Measurements from ENCODE around the gene PHF21A.

PHF21A gene

DNA sequence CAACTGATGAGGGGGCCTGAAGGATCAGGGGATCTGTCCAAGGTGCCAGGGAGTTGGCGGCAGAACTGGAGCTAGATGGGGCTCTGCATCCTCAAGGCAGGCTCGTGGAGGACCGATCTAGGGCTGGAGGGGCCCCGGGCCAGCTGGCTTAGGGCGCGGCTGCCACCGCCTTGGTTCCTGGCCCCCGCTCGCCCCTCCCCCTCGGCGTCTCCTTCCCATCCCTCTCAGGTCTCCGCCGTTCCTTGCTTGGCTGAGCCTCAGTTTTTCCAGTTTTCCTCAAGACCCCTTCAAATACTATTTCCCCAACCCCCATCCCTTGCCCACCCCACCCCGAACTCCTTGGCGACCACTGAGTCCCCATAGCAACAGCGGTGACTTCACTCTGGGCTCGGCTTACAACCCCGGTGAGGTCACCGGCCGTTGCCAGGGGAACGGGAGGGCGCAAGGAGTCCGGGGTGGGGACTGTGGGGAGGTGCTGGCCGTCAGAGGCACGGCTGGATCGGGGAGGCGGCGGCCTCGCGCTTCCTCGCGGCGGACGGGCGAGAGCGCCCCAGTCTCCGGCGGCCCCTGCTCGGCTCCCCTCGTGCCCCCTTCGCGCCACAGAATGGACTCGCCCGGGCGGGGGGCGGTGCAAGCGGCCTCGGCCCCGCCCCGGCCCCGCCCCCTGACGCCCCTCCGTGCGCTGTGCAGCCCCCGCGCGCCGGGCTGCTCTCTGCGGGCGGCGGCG, 221.6 kb downstream of the PHF21A start:
- DNase-seq = peak; percentile 81 to 85

DNA sequence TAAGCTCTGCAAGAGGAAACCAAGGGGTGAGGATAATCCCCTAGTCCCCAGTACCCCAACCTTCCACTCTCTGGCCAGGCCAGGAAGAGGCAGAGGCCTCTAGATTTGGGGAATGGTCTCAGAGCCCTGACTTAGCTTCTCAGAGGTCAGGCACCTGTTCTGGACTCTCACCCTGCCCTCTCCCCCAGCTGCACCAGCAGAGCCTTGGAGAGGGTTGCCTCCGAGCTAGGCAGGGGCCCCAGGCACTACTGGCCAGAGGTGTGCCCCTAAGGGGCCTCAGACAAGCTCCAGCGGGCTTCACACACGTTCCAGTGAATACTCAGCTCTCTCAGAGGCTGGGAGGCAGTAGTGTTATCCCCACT, 222.2 kb downstream of the PHF21A start:
- DNase-seq = no peak

DNA sequence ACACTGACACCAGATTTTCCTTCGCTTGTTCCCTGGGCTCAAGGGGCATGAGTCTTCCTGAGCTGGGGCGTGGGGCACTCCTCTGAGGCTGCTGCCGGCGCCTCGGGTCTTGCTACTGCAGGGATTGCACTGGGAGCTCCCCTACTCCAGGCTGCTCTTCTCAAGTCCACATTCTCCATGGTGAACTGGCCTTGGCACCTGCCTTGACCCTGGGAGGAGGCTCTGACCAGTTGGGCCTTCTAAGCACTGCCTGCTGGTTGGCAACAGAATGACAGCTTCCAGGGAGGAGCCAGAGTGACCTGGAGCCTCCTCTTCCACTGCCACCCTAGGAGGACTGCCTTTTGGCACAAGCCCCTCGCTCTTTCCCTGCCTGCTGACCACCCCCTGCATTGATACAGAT, 223.7 kb downstream of the PHF21A start:
- no peak for DNase-seq

DNA sequence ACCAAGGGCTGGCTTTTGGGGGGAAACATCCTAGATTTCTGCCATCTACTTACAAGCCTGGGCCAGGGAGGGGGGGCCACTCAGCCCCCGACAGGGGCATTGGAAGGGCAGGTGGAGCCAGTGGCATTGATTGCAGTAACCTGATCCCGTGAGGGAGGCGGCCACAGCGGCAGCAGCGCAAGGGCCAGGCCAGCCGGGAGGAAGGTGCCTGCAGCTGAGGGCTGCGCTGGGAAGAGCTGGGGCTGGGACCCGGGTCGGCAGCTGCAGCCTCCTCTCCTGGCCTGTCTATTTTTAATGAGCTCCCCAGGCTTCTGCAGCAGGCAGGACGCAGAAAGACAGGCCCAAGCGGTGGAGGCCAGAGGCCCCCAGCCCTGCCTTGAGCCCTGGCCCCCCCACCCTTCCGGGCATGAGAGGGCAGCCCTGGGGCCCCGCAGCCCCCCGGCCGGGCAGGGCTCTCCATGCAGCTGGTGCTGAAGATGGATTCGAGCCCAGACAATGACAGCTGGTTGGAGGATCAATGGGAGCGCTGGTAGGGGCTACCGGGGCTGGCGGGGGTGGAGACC, 224.8 kb downstream of the PHF21A start:
- peak; percentile 61 to 90 for DNase-seq

DNA sequence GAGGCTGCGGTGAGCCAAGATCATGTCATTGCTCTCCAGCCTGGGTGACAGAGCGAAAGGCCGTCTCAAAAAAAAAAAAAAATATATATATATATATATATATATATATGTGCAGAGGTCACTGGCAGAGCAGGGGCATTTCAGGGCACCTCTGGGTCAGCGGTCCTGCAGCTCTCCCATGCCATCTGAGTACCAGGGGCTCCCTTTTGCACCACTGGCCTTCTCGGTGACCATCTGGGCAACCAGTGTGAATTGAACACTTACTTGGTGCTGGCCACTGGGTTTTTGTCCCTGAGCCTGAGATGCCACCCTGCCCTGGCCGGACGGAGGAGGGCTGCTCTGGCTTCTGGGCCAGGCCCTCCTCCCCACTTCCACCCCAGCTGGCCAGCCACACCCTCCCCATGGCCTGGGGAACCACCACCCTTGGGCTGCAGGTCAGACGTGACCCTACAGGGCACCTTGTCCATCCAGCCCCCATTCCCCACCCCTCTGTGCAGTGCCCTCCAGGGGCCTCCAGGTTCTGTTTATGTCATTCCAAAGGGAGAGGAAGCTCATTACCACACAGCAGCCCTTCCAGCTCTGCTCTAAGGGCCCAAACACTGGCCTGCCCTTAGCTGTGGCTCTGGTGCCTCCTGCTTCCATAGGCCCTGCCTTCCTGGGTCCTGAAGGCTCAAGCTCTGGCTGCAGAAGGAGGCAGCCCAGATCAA, 225.5 kb downstream of the PHF21A start:
- no peak for DNase-seq

DNA sequence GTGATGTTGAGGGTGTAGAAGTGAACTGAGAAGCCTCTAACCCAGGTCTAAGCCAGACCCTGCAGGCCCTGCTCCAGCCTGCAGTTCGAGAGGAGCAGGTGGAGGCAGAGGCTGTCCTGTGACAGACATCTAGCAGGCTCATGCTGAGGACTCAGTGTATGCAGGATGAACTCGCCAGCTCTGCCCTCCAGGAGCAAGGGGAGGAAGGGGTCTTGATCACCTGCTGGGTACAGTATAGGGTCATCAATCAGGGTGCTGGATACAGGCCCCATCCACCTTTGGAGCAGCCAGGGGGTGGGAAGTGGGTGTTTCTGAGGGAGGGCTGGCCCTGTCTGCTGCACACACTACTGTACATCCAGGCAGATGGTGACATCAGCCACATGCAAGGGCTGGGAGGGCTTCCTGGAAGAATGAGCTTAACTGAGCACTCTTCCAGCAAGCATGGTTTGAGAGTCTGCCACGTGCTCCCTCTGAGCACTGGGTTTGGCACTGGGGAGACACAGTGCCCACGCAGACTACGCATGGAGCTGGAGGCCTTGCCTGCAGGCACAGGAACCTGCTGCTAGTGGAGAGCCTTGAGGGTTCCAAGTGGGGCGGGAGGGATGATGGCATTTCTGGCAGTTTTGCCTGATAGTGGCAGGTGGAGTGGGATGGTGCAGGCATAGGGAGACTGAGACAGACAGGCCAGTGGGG, 226.6 kb downstream of the PHF21A start:
- no peak for DNase-seq

DNA sequence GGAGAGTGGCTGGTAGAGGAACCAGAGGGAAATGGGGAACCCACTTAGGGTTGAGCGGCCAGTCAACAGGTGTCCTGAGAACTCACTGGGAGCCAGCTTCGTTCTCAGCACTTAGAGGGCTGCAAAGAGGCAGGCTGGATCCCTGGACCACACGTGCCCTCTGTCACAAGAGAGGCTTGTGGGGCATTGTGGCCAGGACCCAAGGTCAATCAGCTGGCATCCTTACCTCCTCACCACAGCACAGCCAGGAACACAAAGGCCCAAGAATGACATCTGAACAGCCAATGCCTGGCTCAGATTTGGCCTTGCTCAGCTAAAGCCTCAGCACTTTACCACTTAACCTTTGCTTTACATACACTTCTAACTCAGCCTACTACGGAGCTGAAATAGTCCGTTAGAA, 228.4 kb downstream of the PHF21A start:
- no peak for DNase-seq

DNA sequence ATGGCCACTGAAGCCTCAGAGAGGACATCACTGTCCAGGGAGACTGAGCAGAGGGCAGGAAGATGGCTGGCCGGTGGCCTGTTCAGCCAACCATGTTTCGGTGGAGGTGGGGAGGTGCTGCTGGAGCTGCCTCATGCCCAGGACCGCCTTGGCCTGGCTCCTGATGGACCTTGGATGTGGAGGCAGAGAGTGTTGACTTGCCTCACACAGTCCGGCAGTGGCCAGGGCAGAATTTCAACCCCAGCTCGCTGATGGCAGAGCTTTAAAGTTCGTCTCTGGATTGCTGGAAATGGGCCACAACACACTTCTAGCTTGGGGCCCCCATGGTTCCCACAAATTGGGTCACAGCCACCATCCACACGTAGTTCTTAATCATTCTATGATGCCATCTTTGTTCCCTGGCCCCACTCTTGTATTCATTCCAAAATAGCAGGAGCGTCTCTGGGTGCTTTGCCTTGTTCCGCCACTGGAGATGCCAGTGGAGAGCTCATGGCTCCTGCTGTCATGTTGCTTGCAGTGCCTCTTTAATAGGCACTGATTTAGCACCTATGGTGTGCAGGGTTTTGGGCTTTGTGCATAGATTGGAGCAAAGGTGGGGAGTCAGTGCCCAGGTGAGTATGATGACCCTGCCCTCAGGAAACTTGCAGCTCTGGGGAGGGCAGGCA, 230.2 kb downstream of the PHF21A start:
- DNase-seq = no peak

DNA sequence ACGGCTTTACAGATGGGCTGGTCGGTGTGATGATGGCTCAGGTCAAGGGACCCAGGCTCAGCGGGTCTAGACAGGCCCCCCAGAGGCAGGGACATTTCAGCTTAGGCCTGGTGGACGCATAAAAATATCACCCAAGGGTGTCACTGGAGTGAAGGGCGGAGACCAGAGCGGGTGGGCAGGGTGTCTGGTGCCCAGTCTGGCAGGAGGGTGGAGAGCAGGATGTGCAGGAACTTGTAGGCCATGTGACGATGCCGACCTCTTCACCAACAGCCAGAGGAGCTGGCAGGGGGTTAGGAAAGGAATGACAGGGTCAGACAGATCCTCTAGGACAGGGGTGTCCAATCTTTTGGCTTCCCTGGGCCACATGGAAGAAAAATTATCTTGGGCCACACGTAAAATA, 231.3 kb downstream of the PHF21A start:
- no peak for DNase-seq

DNA sequence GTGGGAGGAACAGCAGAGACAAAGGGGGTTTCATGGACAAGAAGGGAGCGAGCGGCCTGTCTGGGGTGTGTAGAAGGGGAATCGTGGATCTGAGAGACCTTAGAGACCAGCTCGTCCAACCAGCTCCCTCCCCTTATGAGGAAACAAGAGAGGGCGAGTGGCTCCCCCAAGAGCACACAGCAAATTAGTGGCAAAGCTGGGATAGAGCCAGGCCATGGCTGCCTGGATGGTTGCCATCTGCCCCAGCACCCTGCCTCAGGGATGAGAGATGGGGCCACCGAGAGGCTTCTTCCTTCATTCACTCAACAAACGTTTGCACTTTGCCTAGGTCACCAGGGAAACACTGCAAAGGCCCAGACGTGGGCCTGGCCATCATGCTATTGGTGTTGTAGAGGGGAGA, 231.7 kb downstream of the PHF21A start:
- DNase-seq = no peak

DNA sequence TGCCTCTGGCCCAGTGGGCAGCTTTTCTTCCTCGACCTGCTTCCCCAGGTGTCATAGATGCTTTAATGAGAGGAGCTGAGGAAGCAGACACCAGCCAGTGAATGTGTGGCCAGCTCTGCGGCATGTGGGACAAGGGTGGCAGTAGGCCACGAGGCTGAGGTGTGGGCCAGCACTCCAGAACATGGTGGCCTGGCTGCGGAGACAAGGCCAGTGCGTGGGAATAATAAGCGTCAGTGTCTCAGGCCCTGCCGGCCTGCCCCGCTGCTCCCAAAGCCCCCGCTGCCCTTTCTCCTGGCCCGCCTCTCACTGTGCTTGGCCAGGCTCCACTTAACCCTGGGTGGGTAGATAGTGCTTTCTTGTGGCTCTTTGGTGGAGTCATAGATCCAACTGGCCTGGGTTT, 233.7 kb downstream of the PHF21A start:
- DNase-seq = no peak

DNA sequence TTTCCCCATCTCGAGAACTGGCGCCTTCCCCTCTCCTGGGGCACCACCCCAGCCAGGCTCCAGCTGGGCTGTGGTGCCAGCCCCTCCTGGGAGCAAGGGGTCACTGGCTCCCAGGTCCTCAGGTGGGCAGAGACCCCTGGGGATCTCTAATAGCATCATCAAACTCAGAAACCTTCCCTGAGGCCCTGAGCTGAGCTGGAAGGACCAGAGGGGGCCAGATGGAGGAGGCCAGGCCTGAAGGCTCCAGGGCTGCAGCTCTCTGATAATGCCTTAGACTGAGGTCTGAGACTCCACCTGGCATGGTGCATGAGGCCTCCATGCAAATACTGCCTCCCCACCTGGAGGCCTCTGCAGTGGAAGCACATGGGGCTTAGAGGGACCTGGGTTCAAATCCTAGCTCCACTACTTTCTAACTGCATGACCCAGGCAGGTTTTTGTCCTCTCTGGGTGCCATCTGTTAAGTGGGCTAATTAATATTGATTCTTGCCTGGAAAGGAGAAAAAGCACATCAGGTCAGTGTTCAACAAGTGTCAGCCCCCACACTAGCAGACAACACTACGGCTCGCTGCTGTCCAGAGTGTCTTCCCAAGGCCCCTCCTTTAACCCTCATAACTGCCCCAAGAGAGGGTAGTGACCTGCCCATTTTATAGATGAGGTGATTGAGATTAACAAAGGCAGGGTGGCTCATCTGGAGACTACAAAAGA, 234.3 kb downstream of the PHF21A start:
- DNase-seq = no peak

DNA sequence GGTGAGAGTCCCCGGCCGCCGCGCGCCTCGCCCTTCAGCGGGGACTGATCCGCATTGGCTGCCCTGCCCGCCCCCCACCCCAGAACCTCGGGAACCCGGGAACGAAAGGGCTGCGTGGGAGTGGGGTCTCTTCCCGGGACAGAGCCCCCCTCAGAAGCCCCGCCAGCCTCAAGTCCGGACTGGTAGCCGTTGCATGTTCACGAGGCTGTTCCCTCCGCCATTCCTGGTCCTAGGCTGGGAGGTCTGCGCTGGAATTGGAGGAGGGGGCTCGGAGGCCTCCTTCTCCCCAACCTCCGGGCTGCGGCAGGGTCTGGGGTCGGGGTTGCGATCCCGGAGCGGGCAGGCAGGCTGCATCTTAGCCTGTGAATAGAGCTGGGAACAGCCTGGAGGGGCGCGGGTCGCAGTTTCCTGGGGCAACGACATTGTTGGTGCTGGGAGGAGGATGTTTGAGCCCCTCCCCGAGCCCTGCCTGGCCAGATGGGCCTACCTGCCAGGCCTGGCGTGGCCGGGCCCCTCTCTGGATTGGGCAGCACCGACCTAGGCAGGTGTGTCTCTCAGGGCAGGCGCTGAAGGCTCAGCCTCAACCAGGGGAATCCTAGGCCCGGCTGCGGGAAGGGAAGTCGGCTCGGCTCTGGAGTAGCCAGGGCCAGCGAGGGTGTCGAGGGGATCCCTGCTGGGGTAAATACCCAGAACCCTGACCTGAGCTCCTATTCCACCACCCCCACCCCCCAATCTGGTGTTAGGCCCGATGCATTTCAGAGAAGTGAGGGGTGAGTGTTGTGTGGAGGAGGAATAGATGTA, 235.1 kb downstream of the PHF21A start:
- DNase-seq = no peak

DNA sequence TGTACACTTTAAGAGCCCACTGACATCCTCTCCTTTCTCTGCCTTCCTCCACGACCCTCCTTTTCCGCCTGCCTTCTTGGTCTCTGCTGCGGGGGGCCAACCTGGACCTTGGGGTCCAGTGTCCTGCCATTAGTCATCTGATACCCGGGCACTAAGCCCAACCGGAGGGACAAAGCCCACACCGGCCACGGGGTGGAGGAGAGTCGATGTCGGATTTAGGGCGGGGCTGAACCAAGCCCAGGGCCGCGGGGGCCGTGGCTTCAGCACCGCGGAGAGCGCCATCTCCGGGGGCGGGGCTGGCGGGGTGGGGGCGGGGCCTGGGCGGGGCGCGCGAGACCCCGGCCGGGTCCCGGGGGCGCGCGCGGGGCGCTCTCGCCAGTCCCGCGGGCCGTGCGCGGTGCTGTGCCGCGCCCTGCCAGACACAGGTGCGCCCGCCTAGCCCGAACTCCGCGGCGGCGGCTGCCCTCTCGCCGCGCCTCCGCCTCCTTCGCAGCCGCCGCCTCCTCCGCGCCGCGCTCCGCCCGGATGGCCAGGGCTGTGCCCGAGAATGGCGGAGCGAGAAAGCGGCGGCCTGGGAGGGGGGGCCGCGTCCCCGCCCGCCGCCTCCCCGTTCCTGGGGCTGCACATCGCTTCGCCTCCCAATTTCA, 235.9 kb downstream of the PHF21A start, which contains the start of gene MAPK8IP1:
Gene MAPK8IP1 (plus strand): TSS at position 378 of the 647 bp plus-strand sequence. CDS start 170 bp downstream, at position 548.
- peak; percentile 36 to 77 for DNase-seq

DNA sequence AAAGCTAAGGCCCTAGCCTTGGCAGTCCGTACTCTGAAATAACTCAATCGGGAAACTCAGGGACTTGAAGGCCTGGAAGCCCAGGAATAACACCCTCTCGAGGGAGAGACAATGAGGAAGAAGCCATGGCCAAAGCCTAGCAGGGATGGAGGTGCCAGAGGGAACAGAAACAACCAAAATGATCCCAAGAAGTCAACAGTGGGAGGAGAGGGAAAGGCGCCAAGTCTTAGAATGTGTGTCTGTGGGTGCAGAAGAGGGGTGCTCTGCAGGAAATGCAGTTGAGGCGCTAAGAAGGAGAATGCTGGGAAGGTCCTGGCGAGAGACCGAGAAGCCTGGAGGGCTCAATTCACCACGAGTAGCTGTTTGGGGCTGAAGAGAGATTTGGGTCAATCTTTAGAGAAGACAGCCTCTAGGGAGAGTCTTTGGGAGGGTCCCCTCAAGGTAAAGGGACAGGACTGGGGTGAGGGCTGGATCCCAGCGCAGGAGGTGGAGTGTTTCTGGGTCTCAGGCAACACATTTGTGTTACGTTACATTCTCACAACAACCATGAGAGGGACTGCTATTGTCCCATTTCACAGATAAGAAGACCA, 236.6 kb downstream of the PHF21A start:
- DNase-seq = no peak

Measured in NCI-H187 (cell line).